Neuronal stem cell (in vitro differentiated cells): Measurements from ENCODE around the gene RAB32.

Source experiments
- DNase-seq: peaks from one replicate; pipeline ENCODE4 v3.0.0-alpha.2; 2013; ENCODE audit warnings: low spot score
- H2AFZ ChIP-seq: one replicate; pipeline ENCODE4 v1.6.1; 2013; ENCODE audit warnings: mild to moderate bottlenecking, low read length, inconsistent platforms
- H2AK5ac ChIP-seq: 2 replicates; pipeline ENCODE4 v1.6.1; 2013; ENCODE audit warnings: low read depth, mild to moderate bottlenecking, inconsistent platforms, low read length, moderate library complexity, mixed read lengths
- H2BK120ac ChIP-seq: 2 replicates; pipeline ENCODE4 v1.6.1; 2013; ENCODE audit warnings: low read depth, mild to moderate bottlenecking, inconsistent platforms, low read length, moderate library complexity, mixed read lengths
- H2BK12ac ChIP-seq: one replicate; pipeline ENCODE4 v1.6.1; 2013; ENCODE audit warnings: low read length, inconsistent platforms
- H2BK15ac ChIP-seq: 2 replicates; pipeline ENCODE4 v1.6.1; 2013; ENCODE audit warnings: mild to moderate bottlenecking, low read length, inconsistent platforms, mixed read lengths
- H2BK5ac ChIP-seq: one replicate; pipeline ENCODE4 v1.6.1; 2013; ENCODE audit warnings: inconsistent platforms, mild to moderate bottlenecking, low read length, moderate library complexity
- H3K14ac ChIP-seq: one replicate; pipeline ENCODE4 v1.6.1; 2013; ENCODE audit warnings: low read length, inconsistent platforms
- H3K18ac ChIP-seq: 2 replicates; pipeline ENCODE4 v1.6.1; 2013; ENCODE audit warnings: low read length, inconsistent platforms
- H3K23ac ChIP-seq: 2 replicates; pipeline ENCODE4 v1.6.1; 2013; ENCODE audit warnings: low read depth, mild to moderate bottlenecking, mixed read lengths, low read length, inconsistent platforms; ENCODE audit not compliant: poor library complexity
- H3K27ac ChIP-seq: replicated peaks from 3 replicates; pipeline ENCODE4 v1.5.1; 2013; ENCODE audit warnings: low read length, inconsistent platforms
- H3K27me3 ChIP-seq, 3 experiments: 2 replicates each; pipeline ENCODE4 v1.6.1; 2013; ENCODE audit warnings: low read length in 3 of 3, mild to moderate bottlenecking in 2 of 3, inconsistent platforms in 1 of 3, low read depth in 1 of 3, mixed read lengths in 1 of 3, moderate library complexity in 1 of 3; ENCODE audit not compliant: control insufficient read depth in 3 of 3, insufficient read depth in 3 of 3
- H3K36me3 ChIP-seq, 2 donors: replicated peaks in 1 of 2; 2 replicates each; pipeline ENCODE4 v1.6.1; 2013; ENCODE audit warnings: low read length in 2 of 2; ENCODE audit not compliant: control insufficient read depth in 2 of 2, insufficient read depth in 2 of 2
- H3K4ac ChIP-seq: 2 replicates; pipeline ENCODE4 v1.6.1; 2013; ENCODE audit warnings: inconsistent platforms, mild to moderate bottlenecking, low read length, moderate library complexity
- H3K4me1 ChIP-seq, 2 donors: 1 replicate in 1 of 2; 2 replicates in 1 of 2; pipeline ENCODE4 v1.6.1; 2013; ENCODE audit warnings: low read length in 2 of 2, low read depth in 1 of 2; ENCODE audit not compliant: control insufficient read depth in 2 of 2, insufficient read depth in 1 of 2
- H3K4me2 ChIP-seq: one replicate; pipeline ENCODE4 v1.6.1; 2013; ENCODE audit warnings: mild to moderate bottlenecking, low read length, inconsistent platforms; ENCODE audit not compliant: insufficient read depth, poor library complexity, severe bottlenecking
- H3K4me3 ChIP-seq, 2 donors: 2 replicates each; pipeline ENCODE4 v1.5.1; 2013; ENCODE audit warnings: low read length in 2 of 2, mild to moderate bottlenecking in 2 of 2, inconsistent platforms in 1 of 2, moderate library complexity in 1 of 2
- H3K79me1 ChIP-seq: one replicate; pipeline ENCODE4 v1.6.1; 2013; ENCODE audit warnings: low read depth, mild to moderate bottlenecking, inconsistent platforms, low read length, moderate library complexity
- H3K9ac ChIP-seq: one replicate; pipeline ENCODE4 v1.6.1; 2013; ENCODE audit warnings: mild to moderate bottlenecking, low read depth, low read length, inconsistent platforms; ENCODE audit not compliant: poor library complexity
- H3K9me3 ChIP-seq, 2 donors: replicated peaks in 1 of 2; 2 replicates each; pipeline versions ENCODE3 to v1.6.1; 2013; ENCODE audit warnings: low read length in 2 of 2, mild to moderate bottlenecking in 2 of 2, inconsistent platforms in 1 of 2, low read depth in 1 of 2, mixed read lengths in 1 of 2, moderate library complexity in 1 of 2; ENCODE audit not compliant: control insufficient read depth in 2 of 2, insufficient read depth in 1 of 2
- H4K8ac ChIP-seq: one replicate; pipeline ENCODE4 v1.6.1; 2013; ENCODE audit warnings: low read depth, mild to moderate bottlenecking, inconsistent platforms, low read length, moderate library complexity
- H4K91ac ChIP-seq: one replicate; pipeline ENCODE4 v1.6.1; 2013; ENCODE audit warnings: low read length, low read depth, mild to moderate bottlenecking, inconsistent platforms; ENCODE audit not compliant: poor library complexity
- WGBS, 2 donors: extraction: QIAGEN DNeasy Blood & Tissue Kit; methylation state at CpG; one replicate each; pipeline ENCODE4 v1.1.7; 2013; ENCODE audit warnings: missing lambda C conversion rate in 2 of 2, mixed read lengths in 1 of 2; ENCODE audit not compliant: insufficient read length in 2 of 2, insufficient replicate concordance in 1 of 2; ENCODE audit errors: extremely low coverage in 2 of 2; 5-methylcytosine and 5-hydroxymethylcytosine counted together

The RAB32 gene

GRCh38 chr6:146544616-146545182, 1.1 kb downstream of the RAB32 start:
- WGBS, 2 donors, result no CpG with 5 or more reads among the region's 11 CpGs
- Histone ChIP-seq H3K27ac (no peak overlapping the region), H3K27me3 (no peaks in the 10 kb centered on the region), H4K8ac (no peak overlapping the region), H2BK120ac (no peak overlapping the region), H3K4me1 (peaks cover 0 to 5% of the 10 kb centered on the region in 2 donors), H2AK5ac (no peak overlapping the region), H3K14ac (no peak overlapping the region), H3K4me3 (peak overlapping the region; percentile 56 to 89), H2BK15ac (no peak overlapping the region), H3K4me2 (peak overlapping the region; percentile 90), H3K18ac (no peak overlapping the region), H3K36me3 (no peaks in the 10 kb centered on the region), H3K23ac (no peak overlapping the region), H3K9ac (no peak overlapping the region), H3K79me1 (no peaks in the 10 kb centered on the region), H4K91ac (no peak overlapping the region), H2AFZ (peak overlapping the region; percentile 77), H2BK12ac (no peak overlapping the region), H3K9me3 (no peaks in the 10 kb centered on the region), H2BK5ac (no peak overlapping the region), H3K4ac (no peak overlapping the region)
- DNase-seq, result no peak

GRCh38 chr6:146545581-146545980, 1.9 kb downstream of the RAB32 start:
- H3K23ac ChIP-seq, result no peak overlapping the region
- H2BK12ac ChIP-seq, result no peak overlapping the region
- H3K4me2 ChIP-seq, result no peak overlapping the region
- no peaks in the 10 kb centered on the region for H3K9me3 ChIP-seq
- no CpG with 5 or more reads among the region's 5 CpGs for WGBS, 2 donors
- no peak overlapping the region for H3K18ac ChIP-seq
- H3K27me3 ChIP-seq, result no peaks in the 10 kb centered on the region
- H2AK5ac ChIP-seq, result no peak overlapping the region
- no peak for DNase-seq
- H2BK5ac ChIP-seq, result no peak overlapping the region
- H3K14ac ChIP-seq, result no peak overlapping the region
- H3K27ac ChIP-seq, result no peak overlapping the region
- no peak overlapping the region for H2BK15ac ChIP-seq
- H3K79me1 ChIP-seq, result no peaks in the 10 kb centered on the region
- no peak overlapping the region for H3K9ac ChIP-seq
- no peak overlapping the region for H3K4ac ChIP-seq
- H4K8ac ChIP-seq, result no peak overlapping the region
- H3K4me3 ChIP-seq, result no peak overlapping the region
- no peak overlapping the region for H2AFZ ChIP-seq
- no peak overlapping the region for H4K91ac ChIP-seq
- H3K36me3 ChIP-seq, result no peaks in the 10 kb centered on the region
- H3K4me1 ChIP-seq, result peaks cover 0 to 5% of the 10 kb centered on the region in 2 donors
- H2BK120ac ChIP-seq, result no peak overlapping the region

GRCh38 chr6:146546443-146547043, 2.9 kb downstream of the RAB32 start:
- no peak overlapping the region for H3K23ac ChIP-seq
- H3K14ac ChIP-seq, result no peak overlapping the region
- no peaks in the 10 kb centered on the region for H3K79me1 ChIP-seq
- no peak overlapping the region for H2BK12ac ChIP-seq
- H3K18ac ChIP-seq, result no peak overlapping the region
- no peak overlapping the region for H3K4me2 ChIP-seq
- H4K91ac ChIP-seq, result no peak overlapping the region
- H3K36me3 ChIP-seq, result no peaks in the 10 kb centered on the region
- H2AK5ac ChIP-seq, result no peak overlapping the region
- no peak overlapping the region for H4K8ac ChIP-seq
- no peak overlapping the region for H2BK5ac ChIP-seq
- no peak overlapping the region for H3K27ac ChIP-seq
- H2AFZ ChIP-seq, result no peak overlapping the region
- H3K9ac ChIP-seq, result no peak overlapping the region
- H3K4me1 ChIP-seq, result peaks cover 0 to 5% of the 10 kb centered on the region in 2 donors
- WGBS, 2 donors, result no CpG with 5 or more reads among the region's 3 CpGs
- no peaks in the 10 kb centered on the region for H3K9me3 ChIP-seq
- no peaks in the 10 kb centered on the region for H3K27me3 ChIP-seq
- H3K4me3 ChIP-seq, result no peak overlapping the region
- DNase-seq, result no peak
- H2BK120ac ChIP-seq, result no peak overlapping the region
- no peak overlapping the region for H2BK15ac ChIP-seq
- no peak overlapping the region for H3K4ac ChIP-seq

GRCh38 chr6:146547889-146548288, 4.3 kb downstream of the RAB32 start:
- Histone ChIP-seq H3K23ac (no peak overlapping the region), H2BK15ac (no peak overlapping the region), H3K4me1 (peaks cover 0 to 5% of the 10 kb centered on the region in 2 donors), H3K27ac (no peak overlapping the region), H3K27me3 (no peaks in the 10 kb centered on the region), H3K4ac (no peak overlapping the region), H3K4me2 (no peak overlapping the region), H4K8ac (no peak overlapping the region), H3K18ac (no peak overlapping the region), H2BK12ac (no peak overlapping the region), H4K91ac (no peak overlapping the region), H3K4me3 (no peak overlapping the region), H3K9ac (no peak overlapping the region), H3K36me3 (no peaks in the 10 kb centered on the region), H3K79me1 (no peaks in the 10 kb centered on the region), H3K14ac (no peak overlapping the region), H2AFZ (no peak overlapping the region), H2BK120ac (no peak overlapping the region), H3K9me3 (no peaks in the 10 kb centered on the region), H2BK5ac (no peak overlapping the region), H2AK5ac (no peak overlapping the region)
- no CpG with 5 or more reads among the region's 2 CpGs for WGBS, 2 donors
- DNase-seq, result no peak
